HEK293 (cell line): Measurements from ENCODE around the gene KCNMA1.
A peak's percentile ranks its signal among the peaks of the same experiment; 100 is the strongest.

ENCODE experiments used
- CTCF ChIA-PET: fragments of 350-600 bp; formaldehyde crosslinking; extraction: SDS; loops from one replicate; lab custom pipeline; 2021; ENCODE audit warnings: antibody characterized with exemption; lab: Yijun Ruan, JAX
- POLR2A ChIA-PET: fragments of 300-600 bp; formaldehyde crosslinking; extraction: SDS; loops from one replicate; lab custom pipeline; 2020; ENCODE audit warnings: antibody characterized with exemption, inconsistent platforms; lab: Yijun Ruan, JAX
- H3K27ac ChIP-seq: fragments of 200-500 bp; sonication (Bioruptor generic); 2 replicates; pipeline ENCODE4 v1.5.1; 2014; ENCODE audit warnings: low read depth, low read length, control low read depth, inconsistent platforms; ENCODE audit errors: extremely low read depth
- H3K36me3 ChIP-seq, 2 experiments: fragments of 200-500 bp in 1 of 2; sonication (Bioruptor generic) in 1 of 2; 1 replicate in 1 of 2; 2 replicates in 1 of 2; pipeline ENCODE4 v1.5.1; 2014 to 2017; ENCODE audit warnings: inconsistent platforms in 2 of 2, low read length in 2 of 2; ENCODE audit not compliant: control insufficient read depth in 2 of 2, insufficient read depth in 1 of 2
- H3K4me1 ChIP-seq: fragments of 200-500 bp; sonication (Bioruptor generic); 2 replicates; pipeline ENCODE4 v1.5.1; 2014; ENCODE audit warnings: mild to moderate bottlenecking, low read length, inconsistent platforms; ENCODE audit not compliant: control insufficient read depth, insufficient read depth
- H3K4me3 ChIP-seq: 2 replicates; pipeline ENCODE4 v1.5.1; 2011; ENCODE audit warnings: low read depth, mild to moderate bottlenecking, control low read depth, low read length, moderate library complexity
- H3K9me3 ChIP-seq: fragments of 200-500 bp; sonication (Bioruptor generic); 2 replicates; pipeline ENCODE4 v1.5.1; 2014; ENCODE audit warnings: low read depth, low read length, inconsistent platforms; ENCODE audit not compliant: control insufficient read depth, insufficient read depth
- GLI4 ChIP-seq: fragments of 450-650 bp; formaldehyde crosslinking; IDR thresholded peaks from 2 replicates; pipeline ENCODE4 v1.5.1; 2016; ENCODE audit warnings: missing biosample characterization, missing genetic modification characterization
- HOXA7 ChIP-seq: sonication (generic); formaldehyde crosslinking; IDR thresholded peaks from 2 replicates; pipeline ENCODE4 v1.8.1; 2022; ENCODE audit warnings: missing genetic modification reagents, borderline replicate concordance
- OSR2 ChIP-seq: fragments of 450-650 bp; formaldehyde crosslinking; IDR thresholded peaks from 2 replicates; pipeline ENCODE4 v1.5.1; 2016; ENCODE audit warnings: missing biosample characterization, missing genetic modification characterization
- SP7 ChIP-seq: fragments of 450-650 bp; formaldehyde crosslinking; IDR thresholded peaks from 2 replicates; pipeline ENCODE4 v1.5.1; 2016; ENCODE audit warnings: missing biosample characterization, missing genetic modification characterization
- ZNF10 ChIP-seq: fragments of 450-650 bp; formaldehyde crosslinking; IDR thresholded peaks from 2 replicates; pipeline ENCODE4 v1.5.1; 2017; ENCODE audit warnings: missing biosample characterization, missing genetic modification characterization
- ZNF132 ChIP-seq: fragments of 450-650 bp; formaldehyde crosslinking; IDR thresholded peaks from 2 replicates; pipeline ENCODE4 v1.5.1; 2017; ENCODE audit warnings: missing biosample characterization, missing genetic modification characterization, borderline replicate concordance
- ZNF146 ChIP-seq: fragments of 450-650 bp; formaldehyde crosslinking; IDR thresholded peaks from 2 replicates; pipeline ENCODE4 v1.5.1; 2016; ENCODE audit warnings: missing biosample characterization, missing genetic modification characterization
- ZNF155 ChIP-seq: fragments of 450-650 bp; formaldehyde crosslinking; IDR thresholded peaks from 2 replicates; pipeline ENCODE4 v1.5.1; 2016; ENCODE audit warnings: missing biosample characterization, missing genetic modification characterization
- ZNF211 ChIP-seq: fragments of 450-650 bp; formaldehyde crosslinking; IDR thresholded peaks from 2 replicates; pipeline ENCODE4 v1.5.1; 2016; ENCODE audit warnings: low read depth, missing biosample characterization, missing genetic modification characterization
- ZNF248 ChIP-seq: fragments of 450-650 bp; formaldehyde crosslinking; IDR thresholded peaks from 2 replicates; pipeline ENCODE4 v1.5.1; 2017; ENCODE audit warnings: missing biosample characterization, missing genetic modification characterization
- ZNF335 ChIP-seq: fragments of 450-650 bp; formaldehyde crosslinking; conservative IDR thresholded peaks from 2 replicates; pipeline ENCODE4 v1.5.1; 2016; ENCODE audit warnings: missing biosample characterization, missing genetic modification characterization
- ZNF341 ChIP-seq: fragments of 450-650 bp; formaldehyde crosslinking; IDR thresholded peaks from 2 replicates; pipeline ENCODE4; 2016; ENCODE audit warnings: low read depth, missing biosample characterization, missing genetic modification characterization
- ZNF510 ChIP-seq: fragments of 450-650 bp; formaldehyde crosslinking; IDR thresholded peaks from 2 replicates; pipeline ENCODE4 v1.5.1; 2018; ENCODE audit warnings: mild to moderate bottlenecking, missing genetic modification characterization, missing biosample characterization; ENCODE audit not compliant: insufficient replicate concordance
- ZNF585B ChIP-seq: fragments of 450-650 bp; formaldehyde crosslinking; IDR thresholded peaks from 2 replicates; pipeline ENCODE4 v1.5.1; 2016; ENCODE audit warnings: missing biosample characterization, missing genetic modification characterization
- ZNF596 ChIP-seq: fragments of 450-650 bp; IDR thresholded peaks from 2 replicates; pipeline ENCODE4 v1.5.0; 2018; ENCODE audit warnings: missing biosample characterization, mild to moderate bottlenecking, missing genetic modification characterization, moderate library complexity
- ZNF610 ChIP-seq: fragments of 450-650 bp; formaldehyde crosslinking; IDR thresholded peaks from 2 replicates; pipeline ENCODE4 v1.5.1; 2016; ENCODE audit warnings: missing biosample characterization, missing genetic modification characterization, borderline replicate concordance
- ZNF626 ChIP-seq: fragments of 450-650 bp; sonication (Bioruptor Pico); formaldehyde crosslinking; IDR thresholded peaks from 2 replicates; pipeline ENCODE4 v1.5.1; 2018; ENCODE audit warnings: missing biosample characterization, missing genetic modification characterization, inconsistent platforms
- ZNF629 ChIP-seq: fragments of 450-650 bp; formaldehyde crosslinking; IDR thresholded peaks from 2 replicates; pipeline ENCODE4 v1.5.1; 2017; ENCODE audit warnings: missing biosample characterization, missing genetic modification characterization
- ZNF747 ChIP-seq: fragments of 450-650 bp; formaldehyde crosslinking; IDR thresholded peaks from 2 replicates; pipeline ENCODE4 v1.5.1; 2016; ENCODE audit warnings: missing biosample characterization, missing genetic modification characterization
- ZNF768 ChIP-seq: fragments of 450-650 bp; formaldehyde crosslinking; IDR thresholded peaks from 2 replicates; pipeline ENCODE4 v1.5.1; 2018; ENCODE audit warnings: missing biosample characterization, mild to moderate bottlenecking, missing genetic modification characterization
- TF ChIP-seq, protein P1 (sequence below): fragments of 450-650 bp; formaldehyde crosslinking; IDR thresholded peaks from 2 replicates; pipeline ENCODE4; 2016; ENCODE audit warnings: missing biosample characterization, missing genetic modification characterization
- TF ChIP-seq, protein P2 (sequence below): fragments of 450-650 bp; formaldehyde crosslinking; IDR thresholded peaks from 2 replicates; pipeline ENCODE4 v1.5.1; 2016; ENCODE audit warnings: missing biosample characterization, missing genetic modification characterization
- TF ChIP-seq, protein P3 (sequence below): fragments of 450-650 bp; formaldehyde crosslinking; IDR thresholded peaks from 2 replicates; pipeline ENCODE4 v1.5.1; 2016; ENCODE audit warnings: missing biosample characterization, missing genetic modification characterization
- TF ChIP-seq, protein P4 (sequence below): fragments of 450-650 bp; formaldehyde crosslinking; IDR thresholded peaks from 2 replicates; pipeline ENCODE4 v1.5.1; 2016; ENCODE audit warnings: missing biosample characterization, missing genetic modification characterization
- TF ChIP-seq, protein P5 (sequence below): fragments of 450-650 bp; formaldehyde crosslinking; IDR thresholded peaks from 2 replicates; pipeline ENCODE4 v1.5.1; 2016; ENCODE audit warnings: missing biosample characterization, missing genetic modification characterization
- TF ChIP-seq, protein P6 (sequence below): fragments of 450-650 bp; formaldehyde crosslinking; IDR thresholded peaks from 2 replicates; pipeline ENCODE4 v1.5.1; 2016; ENCODE audit warnings: missing biosample characterization, missing genetic modification characterization, low read depth

Gene KCNMA1

DNA sequence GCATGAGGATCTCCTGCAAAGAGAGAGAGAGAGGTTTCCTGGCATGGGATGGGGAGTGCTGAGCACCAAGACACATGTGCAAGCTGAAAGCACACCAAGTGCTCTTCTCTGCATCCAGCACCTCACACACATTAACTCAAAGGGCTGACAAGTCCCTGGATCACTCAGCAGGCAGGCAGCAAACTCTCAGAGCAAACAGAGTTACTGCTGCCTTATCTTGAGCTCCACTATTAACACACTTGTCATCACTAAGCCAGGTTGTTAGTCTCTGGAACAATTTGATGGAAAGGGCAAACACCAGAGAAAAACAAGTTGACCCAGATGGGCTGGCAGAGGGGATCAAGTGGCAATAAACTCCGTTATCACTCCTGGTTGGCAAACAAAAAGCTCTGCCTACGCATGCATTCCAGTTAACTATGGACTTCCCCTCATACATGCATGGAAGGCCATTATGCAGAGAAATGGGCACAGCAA lies 349.9 kb downstream of the KCNMA1 start (continued):
- TF ChIP-seq, protein P1, sequence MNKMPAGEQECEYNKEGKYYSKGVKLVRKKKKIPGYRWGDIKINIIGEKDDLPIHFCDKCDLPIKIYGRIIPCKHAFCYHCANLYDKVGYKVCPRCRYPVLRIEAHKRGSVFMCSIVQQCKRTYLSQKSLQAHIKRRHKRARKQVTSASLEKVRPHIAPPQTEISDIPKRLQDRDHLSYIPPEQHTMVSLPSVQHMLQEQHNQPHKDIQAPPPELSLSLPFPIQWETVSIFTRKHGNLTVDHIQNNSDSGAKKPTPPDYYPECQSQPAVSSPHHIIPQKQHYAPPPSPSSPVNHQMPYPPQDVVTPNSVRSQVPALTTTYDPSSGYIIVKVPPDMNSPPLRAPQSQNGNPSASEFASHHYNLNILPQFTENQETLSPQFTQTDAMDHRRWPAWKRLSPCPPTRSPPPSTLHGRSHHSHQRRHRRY (tag by site-specific recombination) = peak; percentile 97; the same call in 1 of the 2 replicates
- TF ChIP-seq ZNF510 (peak; percentile 49), ZNF629 (tag by site-specific recombination) (peak; percentile 95), ZNF155 (tag by site-specific recombination) (no peak), ZNF626 (tag by site-specific recombination) (peak; percentile 82; the same call in 1 of the 2 replicates), HOXA7 (CRISPR knock-in tag) (no peak), ZNF132 (tag by site-specific recombination) (no peak), ZNF248 (no peak), ZNF585B (tag by site-specific recombination) (no peak), GLI4 (tag by site-specific recombination) (no peak), ZNF596 (tag by site-specific recombination) (peak; percentile 93), SP7 (tag by site-specific recombination) (peak; percentile 97), OSR2 (tag by site-specific recombination) (peak; percentile 100), ZNF146 (peak; percentile 97), ZNF335 (tag by site-specific recombination) (no peak), ZNF211 (tag by site-specific recombination) (no peak), ZNF10 (peak; percentile 92)
- TF ChIP-seq, protein P2, sequence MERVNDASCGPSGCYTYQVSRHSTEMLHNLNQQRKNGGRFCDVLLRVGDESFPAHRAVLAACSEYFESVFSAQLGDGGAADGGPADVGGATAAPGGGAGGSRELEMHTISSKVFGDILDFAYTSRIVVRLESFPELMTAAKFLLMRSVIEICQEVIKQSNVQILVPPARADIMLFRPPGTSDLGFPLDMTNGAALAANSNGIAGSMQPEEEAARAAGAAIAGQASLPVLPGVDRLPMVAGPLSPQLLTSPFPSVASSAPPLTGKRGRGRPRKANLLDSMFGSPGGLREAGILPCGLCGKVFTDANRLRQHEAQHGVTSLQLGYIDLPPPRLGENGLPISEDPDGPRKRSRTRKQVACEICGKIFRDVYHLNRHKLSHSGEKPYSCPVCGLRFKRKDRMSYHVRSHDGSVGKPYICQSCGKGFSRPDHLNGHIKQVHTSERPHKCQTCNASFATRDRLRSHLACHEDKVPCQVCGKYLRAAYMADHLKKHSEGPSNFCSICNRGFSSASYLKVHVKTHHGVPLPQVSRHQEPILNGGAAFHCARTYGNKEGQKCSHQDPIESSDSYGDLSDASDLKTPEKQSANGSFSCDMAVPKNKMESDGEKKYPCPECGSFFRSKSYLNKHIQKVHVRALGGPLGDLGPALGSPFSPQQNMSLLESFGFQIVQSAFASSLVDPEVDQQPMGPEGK = peak; percentile 87
- TF ChIP-seq, protein P3, sequence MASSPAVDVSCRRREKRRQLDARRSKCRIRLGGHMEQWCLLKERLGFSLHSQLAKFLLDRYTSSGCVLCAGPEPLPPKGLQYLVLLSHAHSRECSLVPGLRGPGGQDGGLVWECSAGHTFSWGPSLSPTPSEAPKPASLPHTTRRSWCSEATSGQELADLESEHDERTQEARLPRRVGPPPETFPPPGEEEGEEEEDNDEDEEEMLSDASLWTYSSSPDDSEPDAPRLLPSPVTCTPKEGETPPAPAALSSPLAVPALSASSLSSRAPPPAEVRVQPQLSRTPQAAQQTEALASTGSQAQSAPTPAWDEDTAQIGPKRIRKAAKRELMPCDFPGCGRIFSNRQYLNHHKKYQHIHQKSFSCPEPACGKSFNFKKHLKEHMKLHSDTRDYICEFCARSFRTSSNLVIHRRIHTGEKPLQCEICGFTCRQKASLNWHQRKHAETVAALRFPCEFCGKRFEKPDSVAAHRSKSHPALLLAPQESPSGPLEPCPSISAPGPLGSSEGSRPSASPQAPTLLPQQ (tag by site-specific recombination) = peak; percentile 87
- TF ChIP-seq, protein P4, sequence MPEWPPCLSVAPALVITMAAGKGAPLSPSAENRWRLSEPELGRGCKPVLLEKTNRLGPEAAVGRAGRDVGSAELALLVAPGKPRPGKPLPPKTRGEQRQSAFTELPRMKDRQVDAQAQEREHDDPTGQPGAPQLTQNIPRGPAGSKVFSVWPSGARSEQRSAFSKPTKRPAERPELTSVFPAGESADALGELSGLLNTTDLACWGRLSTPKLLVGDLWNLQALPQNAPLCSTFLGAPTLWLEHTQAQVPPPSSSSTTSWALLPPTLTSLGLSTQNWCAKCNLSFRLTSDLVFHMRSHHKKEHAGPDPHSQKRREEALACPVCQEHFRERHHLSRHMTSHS = peak; percentile 99
- TF ChIP-seq, all 188 proteins: peak for 92

DNA sequence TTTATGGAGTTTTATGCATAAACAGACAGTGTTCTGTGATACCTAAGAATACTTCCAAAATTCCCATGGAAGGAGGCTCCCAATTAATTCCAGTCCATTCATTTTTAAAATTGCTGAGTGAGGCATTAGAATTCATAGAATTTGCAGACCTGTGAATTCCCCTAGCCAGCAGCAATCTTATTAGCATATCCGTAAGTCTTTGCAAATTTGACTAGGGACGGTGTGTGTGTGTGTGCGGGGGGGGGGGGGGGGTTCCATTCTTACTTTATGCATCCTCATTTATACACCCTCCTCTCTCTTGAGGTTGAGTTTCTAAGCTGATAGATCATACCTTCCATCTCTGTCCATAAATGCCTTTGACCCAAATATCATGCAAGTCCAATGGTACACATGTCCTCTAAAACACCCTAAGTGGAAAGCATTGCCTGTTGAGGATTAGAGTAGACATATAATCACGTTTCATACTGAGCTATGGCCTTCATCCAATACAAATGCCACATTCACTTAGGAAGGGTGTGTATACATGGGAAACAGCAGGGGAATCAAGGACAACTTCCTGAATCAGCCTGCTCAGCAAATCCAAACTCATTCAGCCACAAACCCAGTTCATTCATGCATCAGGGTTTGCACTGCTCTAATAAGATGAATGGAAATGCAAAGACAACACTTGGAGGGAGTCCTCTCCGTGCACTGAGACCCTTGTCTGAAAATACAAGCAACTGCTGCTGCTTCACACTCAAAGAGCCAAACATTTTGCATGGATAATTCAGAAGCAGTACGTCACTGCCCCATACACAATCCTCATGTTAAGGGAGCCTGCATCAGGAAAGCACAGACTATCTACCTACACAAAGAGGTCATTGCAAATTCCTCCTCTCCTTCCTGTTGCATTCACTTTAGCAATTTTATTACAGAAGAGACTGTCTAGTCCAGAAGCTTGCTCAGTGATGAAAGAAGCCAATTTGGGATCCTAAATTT lies 350.8 kb downstream of the KCNMA1 start:
- Histone ChIP-seq H3K4me3 (no peak overlapping the region), H3K4me1 (peaks cover 45% of the 10 kb centered on the region), H3K36me3 (no peaks in the 10 kb centered on the region), H3K27ac (peak overlapping the region; percentile 53), H3K9me3 (no peaks in the 10 kb centered on the region)
- POLR2A ChIA-PET = no interaction called here
- CTCF ChIA-PET = interaction anchor here (1.1 to 1.8 kb wide), 3 partner anchors 105 to 425 kb away, joined by 3 to 5 read pairs (median 5); no protein-coding TSS in a partner anchor
- TF ChIP-seq ZNF510 (no peak), ZNF768 (tag by site-specific recombination) (no peak), OSR2 (tag by site-specific recombination) (peak; percentile 63), ZNF341 (tag by site-specific recombination) (0 out of 2 replicates have a peak, but pooled peaks have one; percentile 7), ZNF629 (tag by site-specific recombination) (0 out of 2 replicates have a peak, but pooled peaks have one; percentile 19), ZNF610 (tag by site-specific recombination) (peak; percentile 60; the same call in 1 of the 2 replicates), ZNF747 (tag by site-specific recombination) (no peak)
- TF ChIP-seq, protein P5, sequence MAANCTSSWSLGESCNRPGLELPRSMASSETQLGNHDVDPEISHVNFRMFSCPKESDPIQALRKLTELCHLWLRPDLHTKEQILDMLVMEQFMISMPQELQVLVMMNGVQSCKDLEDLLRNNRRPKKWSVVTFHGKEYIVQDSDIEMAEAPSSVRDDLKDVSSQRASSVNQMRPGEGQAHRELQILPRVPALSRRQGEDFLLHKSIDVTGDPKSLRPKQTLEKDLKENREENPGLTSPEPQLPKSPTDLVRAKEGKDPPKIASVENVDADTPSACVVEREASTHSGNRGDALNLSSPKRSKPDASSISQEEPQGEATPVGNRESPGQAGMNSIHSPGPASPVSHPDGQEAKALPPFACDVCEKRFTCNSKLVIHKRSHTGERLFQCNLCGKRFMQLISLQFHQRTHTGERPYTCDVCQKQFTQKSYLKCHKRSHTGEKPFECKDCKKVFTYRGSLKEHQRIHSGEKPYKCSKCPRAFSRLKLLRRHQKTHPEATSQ (tag by site-specific recombination) = no peak
- TF ChIP-seq, protein P6, sequence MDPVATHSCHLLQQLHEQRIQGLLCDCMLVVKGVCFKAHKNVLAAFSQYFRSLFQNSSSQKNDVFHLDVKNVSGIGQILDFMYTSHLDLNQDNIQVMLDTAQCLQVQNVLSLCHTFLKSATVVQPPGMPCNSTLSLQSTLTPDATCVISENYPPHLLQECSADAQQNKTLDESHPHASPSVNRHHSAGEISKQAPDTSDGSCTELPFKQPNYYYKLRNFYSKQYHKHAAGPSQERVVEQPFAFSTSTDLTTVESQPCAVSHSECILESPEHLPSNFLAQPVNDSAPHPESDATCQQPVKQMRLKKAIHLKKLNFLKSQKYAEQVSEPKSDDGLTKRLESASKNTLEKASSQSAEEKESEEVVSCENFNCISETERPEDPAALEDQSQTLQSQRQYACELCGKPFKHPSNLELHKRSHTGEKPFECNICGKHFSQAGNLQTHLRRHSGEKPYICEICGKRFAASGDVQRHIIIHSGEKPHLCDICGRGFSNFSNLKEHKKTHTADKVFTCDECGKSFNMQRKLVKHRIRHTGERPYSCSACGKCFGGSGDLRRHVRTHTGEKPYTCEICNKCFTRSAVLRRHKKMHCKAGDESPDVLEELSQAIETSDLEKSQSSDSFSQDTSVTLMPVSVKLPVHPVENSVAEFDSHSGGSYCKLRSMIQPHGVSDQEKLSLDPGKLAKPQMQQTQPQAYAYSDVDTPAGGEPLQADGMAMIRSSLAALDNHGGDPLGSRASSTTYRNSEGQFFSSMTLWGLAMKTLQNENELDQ (tag by site-specific recombination) = no peak
